ENCODE data around the gene ARSI.

ARSI gene

GRCh38 chr5:150256410-150257064, 46.2 kb downstream of the ARSI start:
- ChIA-PET CTCF (no interaction called here), POLR2A (no interaction called here)
- TF ChIP-seq, protein P1, sequence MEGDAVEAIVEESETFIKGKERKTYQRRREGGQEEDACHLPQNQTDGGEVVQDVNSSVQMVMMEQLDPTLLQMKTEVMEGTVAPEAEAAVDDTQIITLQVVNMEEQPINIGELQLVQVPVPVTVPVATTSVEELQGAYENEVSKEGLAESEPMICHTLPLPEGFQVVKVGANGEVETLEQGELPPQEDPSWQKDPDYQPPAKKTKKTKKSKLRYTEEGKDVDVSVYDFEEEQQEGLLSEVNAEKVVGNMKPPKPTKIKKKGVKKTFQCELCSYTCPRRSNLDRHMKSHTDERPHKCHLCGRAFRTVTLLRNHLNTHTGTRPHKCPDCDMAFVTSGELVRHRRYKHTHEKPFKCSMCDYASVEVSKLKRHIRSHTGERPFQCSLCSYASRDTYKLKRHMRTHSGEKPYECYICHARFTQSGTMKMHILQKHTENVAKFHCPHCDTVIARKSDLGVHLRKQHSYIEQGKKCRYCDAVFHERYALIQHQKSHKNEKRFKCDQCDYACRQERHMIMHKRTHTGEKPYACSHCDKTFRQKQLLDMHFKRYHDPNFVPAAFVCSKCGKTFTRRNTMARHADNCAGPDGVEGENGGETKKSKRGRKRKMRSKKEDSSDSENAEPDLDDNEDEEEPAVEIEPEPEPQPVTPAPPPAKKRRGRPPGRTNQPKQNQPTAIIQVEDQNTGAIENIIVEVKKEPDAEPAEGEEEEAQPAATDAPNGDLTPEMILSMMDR (IDR thresholded peaks at IDR 0.05; ENCODE audit: control extremely low read depth, extremely low read depth, low read depth, missing control alignments): no peak
- DNase-seq (ENCODE audit: extremely low spot score): no peak

- ChIA-PET POLR2A (no interaction called here), CTCF (interaction anchor here (1.0 kb wide), 2 partner anchors 24 to 94 kb away, joined by 3 read pairs; no protein-coding TSS in a partner anchor)
- DNase-seq (ENCODE audit: extremely low spot score): no peak
Observed at GRCh38 chr5:150255659-150256409, 46.9 kb downstream of the ARSI start.

DNA sequence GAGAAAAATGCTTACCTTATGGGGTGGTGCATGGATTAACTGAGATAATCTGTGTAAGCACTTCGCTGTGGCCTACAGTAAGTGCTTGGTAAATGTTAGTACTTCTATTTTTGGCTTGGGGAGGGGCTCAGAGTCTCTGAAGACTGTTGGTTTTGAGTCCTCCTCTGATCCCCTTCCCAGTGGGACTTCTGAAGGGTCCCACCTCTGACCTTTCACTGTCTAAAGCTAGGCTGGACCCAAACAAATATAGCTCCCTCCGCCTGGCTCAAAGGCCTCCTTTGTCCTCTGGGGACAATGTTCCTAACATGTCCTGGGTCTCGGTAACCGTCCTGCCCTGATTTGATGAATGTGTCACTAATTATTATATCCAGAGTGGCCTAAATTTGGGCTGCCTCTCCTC, 47.9 kb downstream of the ARSI start:
- CTCF ChIA-PET: interaction anchor here (1.0 kb wide), 2 partner anchors 23 to 95 kb away, joined by 3 read pairs; no protein-coding TSS in a partner anchor
- TF ChIP-seq, protein P1 (IDR thresholded peaks at IDR 0.05; ENCODE audit: control extremely low read depth, extremely low read depth, low read depth, missing control alignments): no peak
- POLR2A ChIA-PET: no interaction called here

More at GRCh38 chr5:150255659-150256409, 46.9 kb downstream of the ARSI start:
- TF ChIP-seq, protein P1 (IDR thresholded peaks at IDR 0.05; ENCODE audit: control extremely low read depth, extremely low read depth, low read depth, missing control alignments): no peak

DNA sequence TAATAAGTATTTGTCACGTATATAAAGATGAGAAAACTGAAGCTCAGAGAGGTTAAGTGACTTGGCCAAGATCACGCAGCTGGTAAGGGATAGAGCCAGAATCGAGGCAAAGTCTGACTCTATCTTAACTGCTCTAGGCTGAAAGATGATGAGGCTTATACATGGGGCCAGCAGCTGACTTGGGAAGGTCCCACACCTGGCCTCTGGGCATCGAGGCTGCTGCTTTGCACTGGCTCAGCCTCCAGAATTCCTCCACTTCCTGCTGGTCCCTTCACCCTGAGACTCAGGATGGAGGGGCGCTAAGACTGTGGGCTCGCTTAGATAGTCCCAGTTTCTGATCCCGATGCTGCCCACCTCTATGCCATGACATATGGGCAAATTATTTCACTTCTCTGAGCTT, 48.3 kb downstream of the ARSI start:
- ChIA-PET CTCF (no interaction called here), POLR2A (no interaction called here)
- TF ChIP-seq, protein P1 (IDR thresholded peaks at IDR 0.05; ENCODE audit: control extremely low read depth, extremely low read depth, low read depth, missing control alignments): no peak
- DNase-seq (ENCODE audit: extremely low spot score): no peak

More for the DNA sequence above, 47.9 kb downstream of the ARSI start:
- no peak for DNase-seq (ENCODE audit: extremely low spot score)

DNA sequence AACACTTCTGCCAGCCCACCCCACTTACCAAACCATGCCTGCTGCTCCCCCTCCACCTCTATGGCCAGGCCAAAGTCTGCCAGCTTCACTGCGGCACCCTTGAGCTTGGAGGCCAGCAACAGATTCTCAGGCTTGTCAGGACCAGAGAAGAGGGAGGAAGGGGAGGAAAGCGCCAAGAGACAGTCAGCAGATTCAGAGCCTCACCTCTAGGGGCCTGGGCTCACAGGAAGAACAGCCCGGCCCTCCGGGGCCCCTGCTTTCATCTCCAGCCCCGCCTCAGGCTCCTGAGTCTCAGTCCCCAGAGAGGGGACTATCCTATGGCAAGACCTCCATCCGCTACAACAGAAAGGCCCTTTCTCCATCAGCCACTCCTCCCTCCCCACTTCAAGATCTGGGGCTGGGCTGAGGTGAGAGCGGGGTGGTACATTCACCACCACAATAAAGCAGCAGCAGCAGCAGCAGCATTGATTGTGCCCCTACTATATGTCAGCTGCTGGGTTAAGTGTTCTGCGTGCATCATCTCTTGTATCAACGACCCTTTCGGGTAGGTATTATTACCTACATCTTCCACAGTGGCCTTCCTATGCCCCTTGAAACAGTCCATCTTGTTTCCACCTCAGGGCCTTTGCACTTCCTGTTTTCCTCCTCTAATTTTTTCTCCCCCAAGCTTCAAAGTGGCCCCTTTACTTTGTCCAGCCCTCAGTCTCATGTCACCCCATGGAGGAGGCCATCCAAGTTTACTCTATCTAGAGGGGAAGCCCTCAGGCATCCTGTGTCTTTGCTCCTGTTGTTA, 49.1 kb downstream of the ARSI start:
- no peak for DNase-seq (ENCODE audit: extremely low spot score)
- ChIA-PET POLR2A (no interaction called here), CTCF (no interaction called here)
- TF ChIP-seq, protein P1 (IDR thresholded peaks at IDR 0.05; ENCODE audit: control extremely low read depth, extremely low read depth, low read depth, missing control alignments): no peak

DNA sequence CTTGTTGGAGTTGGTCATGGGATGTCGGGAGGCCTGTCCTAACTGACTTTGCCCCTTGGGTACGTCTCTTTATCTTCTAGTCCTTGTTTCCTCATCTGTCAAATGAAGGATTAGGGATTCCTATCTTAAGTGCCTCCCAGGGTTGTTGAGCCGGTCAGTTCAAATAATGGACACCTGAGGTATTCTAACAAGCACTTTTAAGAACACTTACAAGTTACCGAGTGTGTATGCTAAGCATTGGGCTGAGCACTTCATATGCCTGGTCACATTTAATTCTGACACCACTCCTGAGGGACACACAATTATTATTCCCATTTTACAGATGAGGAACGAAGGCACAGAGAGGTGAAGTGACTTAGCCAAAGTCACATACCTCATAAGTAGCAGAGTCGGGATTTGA, 50.2 kb downstream of the ARSI start:
- ChIA-PET POLR2A (no interaction called here), CTCF (interaction anchor here (1.1 to 1.2 kb wide), 2 partner anchors 10 to 107 kb away, joined by 3 read pairs; no protein-coding TSS in a partner anchor)
- TF ChIP-seq, protein P1 (IDR thresholded peaks at IDR 0.05; ENCODE audit: control extremely low read depth, extremely low read depth, low read depth, missing control alignments): no peak

More for the DNA sequence above, 50.2 kb downstream of the ARSI start:
- DNase-seq (ENCODE audit: extremely low spot score): no peak

Measured in GM10248 (cell line).